Measurements from ENCODE around the gene OR13C4. TPM values are rescaled to one million over a fixed set of nuclear protein-coding genes. Genes with fewer than 3 reads are reported as not detected.

The OR13C4 gene
- total RNA-seq, 1 donor from 2014 or later: not detected

Other genes with a start within 250 kb of the OR13C4 start
- not detected in 2 replicates for gene OR13F1, start 22.9 kb downstream of the OR13C4 start, total RNA-seq
- gene OR13C3, start 9.6 kb upstream of the OR13C4 start, total RNA-seq: not detected in 2 replicates
- gene OR13C8, start 42.0 kb upstream of the OR13C4 start, total RNA-seq: not detected in 2 replicates
- gene OR13C5, start 72.2 kb upstream of the OR13C4 start, total RNA-seq: not detected in 2 replicates
- not detected in 2 replicates for gene OR13C2, start 78.4 kb upstream of the OR13C4 start, total RNA-seq
- not detected in 2 replicates for gene OR13C9, start 91.0 kb upstream of the OR13C4 start, total RNA-seq
- gene OR13D1, start 167.3 kb upstream of the OR13C4 start, total RNA-seq: not detected in 2 replicates
- 41.7 and 44.8 TPM in 2 replicates for gene NIPSNAP3A, start 220.5 kb upstream of the OR13C4 start, total RNA-seq
- 1.4 and 2.3 TPM in 2 replicates for gene NIPSNAP3B, start 236.9 kb upstream of the OR13C4 start, total RNA-seq